ENCODE results near the gene PJVK. TPM values are rescaled to one million over a fixed set of nuclear protein-coding genes. Genes with fewer than 3 reads are reported as not detected.

PJVK gene
- polyA plus RNA-seq, 1 of the 3 experiments (the other 2 are of a cell fraction), result 5.3 TPM

GRCh38 chr2:178448968-178449661 lies 2.1 kb upstream of the PJVK start:
- 0 out of 2 replicates have a peak overlapping the region, but pooled peaks have one; percentile 96 for H3K9ac ChIP-seq
- TF ChIP-seq MEF2A (IDR thresholded peaks at IDR 0.05; ENCODE audit: borderline replicate concordance, low read depth) (no peak), NFIC (IDR thresholded peaks at IDR 0.05; ENCODE audit: borderline replicate concordance) (no peak), EZH2phosphoT487 (IDR thresholded peaks at IDR 0.05; ENCODE audit: borderline replicate concordance, low read depth) (no peak), SMC3 (IDR thresholded peaks at IDR 0.05; ENCODE audit: low read depth, low read length) (no peak), POLR2AphosphoS5 (IDR thresholded peaks at IDR 0.05; ENCODE audit: low read depth, low read length) (no peak), REST (IDR thresholded peaks at IDR 0.05; ENCODE audit: low read depth, low read length) (no peak), JUND (IDR thresholded peaks at IDR 0.05) (no peak), FOXJ3 (CRISPR knock-in tag; IDR thresholded peaks at IDR 0.05) (no peak), RAD21 (IDR thresholded peaks at IDR 0.05; ENCODE audit: low read length) (no peak), RFX5 (IDR thresholded peaks at IDR 0.05; ENCODE audit: low read length) (no peak), NRF1 (IDR thresholded peaks at IDR 0.05; ENCODE audit: low read depth, low read length) (no peak), FOSL2 (IDR thresholded peaks at IDR 0.05; ENCODE audit: borderline replicate concordance, low read depth) (no peak), USF2 (IDR thresholded peaks at IDR 0.05; ENCODE audit: borderline replicate concordance, low read depth, low read length) (no peak)
- peaks cover 56% of the 10 kb centered on the region for H3K79me2 ChIP-seq (ENCODE audit: insufficient read depth)
- no peak overlapping the region for H2AFZ ChIP-seq (ENCODE audit: low read depth)
- H3K9me2 ChIP-seq, result no peaks in the 10 kb centered on the region
- peaks cover 21% of the 10 kb centered on the region for H4K20me1 ChIP-seq (ENCODE audit: insufficient read depth)
- peaks cover 8% of the 10 kb centered on the region for H3F3A ChIP-seq (replicated peaks; ENCODE audit: insufficient read depth)
- H3K27ac ChIP-seq (ENCODE audit: low read depth in 2 of 2, low read length in 1 of 2), result peak overlapping the region in 1 of 2 experiments; percentile 91; a peak in 1 of 4 replicates
- peak overlapping the region; percentile 97 to 100; a peak in 3 of 4 replicates for H3K4me3 ChIP-seq (ENCODE audit: low read depth in 2 of 2, low read length in 1 of 2)
- WGBS (ENCODE audit: low lambda C conversion rate), result 92% methylated on average over 4 of the region's 4 CpGs
- H3K36me3 ChIP-seq (replicated peaks in 1 of 2; ENCODE audit: control insufficient read depth in 1 of 2, insufficient read depth in 2 of 2, low read length in 1 of 2), result peaks cover 30 to 41% of the 10 kb centered on the region in 2 experiments
- ChIA-PET POLR2A (interaction anchor here (0.7 to 1.2 kb wide), 2 partner anchors 31 to 35 kb away, joined by 3 to 4 read pairs; partner anchors contain the start of gene PLEKHA3), CTCF (interaction anchor here (4.0 kb wide), 1 partner anchor 34 kb away, joined by 22 read pairs; no protein-coding TSS in a partner anchor)
- peaks cover 0 to 22% of the 10 kb centered on the region in 2 experiments; a peak in 2 of 4 replicates for H3K4me1 ChIP-seq (ENCODE audit: control insufficient read depth in 1 of 2, insufficient read depth in 2 of 2, low read depth in 1 of 2, low read length in 1 of 2)
- no peaks in the 10 kb centered on the region for H3K9me3 ChIP-seq
- H3K4me2 ChIP-seq, result peak overlapping the region; percentile 99
- H3K27me3 ChIP-seq (ENCODE audit: insufficient read depth), result no peaks in the 10 kb centered on the region
- DNase-seq, result no peak

Data from SK-N-SH (cell line).